SH-SY5Y (cell line): ENCODE results near the gene PRPH2.

Experiments used
- GATA2 ChIP-seq: IDR thresholded peaks from 2 replicates; pipeline ENCODE4 v1.6.1; 2011; ENCODE audit warnings: mild to moderate bottlenecking, low read depth, low read length
- GATA3 ChIP-seq: IDR thresholded peaks from 2 replicates; pipeline ENCODE4 v1.6.1; 2011; ENCODE audit warnings: low read depth, mild to moderate bottlenecking, low read length, moderate library complexity

- TF ChIP-seq GATA2 (no peak), GATA3 (no peak)
These were observed 28.7 kb upstream of the PRPH2 start for GRCh38 chr6:42751055-42751454.
